HG03469 (cell line): Measurements from ENCODE around the gene CFAP74.

Source experiments
- ATAC-seq: cut with Tn5 transposase; IDR thresholded peaks from one replicate; pipeline ENCODE4 v1.9.1; 2021; ENCODE audit warnings: mild to moderate bottlenecking, moderate library complexity, moderate number of reproducible peaks; ENCODE audit not compliant: unreplicated experiment

The CFAP74 gene

DNA sequence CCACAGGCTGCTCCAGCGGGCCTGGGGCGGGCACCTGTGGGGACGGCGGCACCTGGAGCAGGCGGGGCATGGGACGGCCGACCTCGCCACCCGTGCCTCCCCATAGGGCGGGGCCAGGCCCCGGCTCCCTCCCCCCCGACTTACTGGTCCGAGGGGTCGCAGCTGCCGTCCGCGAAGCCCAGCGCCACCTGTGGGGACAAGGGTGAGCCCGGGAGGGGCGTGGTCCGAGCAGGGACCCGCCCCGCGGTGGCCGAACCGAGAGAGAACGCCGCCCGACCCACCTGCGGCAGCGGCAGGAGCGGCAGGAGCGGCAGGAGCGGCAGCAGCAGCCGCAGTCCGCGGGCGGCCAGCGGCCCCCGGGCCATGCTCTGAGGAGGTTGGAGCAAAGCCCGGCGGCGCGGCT, 84.7 kb downstream of the CFAP74 start, which contains the start of gene TMEM52:
TMEM52 (minus strand) TSS at position 379 of the 403 bp plus-strand sequence; CDS start at position 365, 14 bp downstream.
- peak; percentile 17 for ATAC-seq

DNA sequence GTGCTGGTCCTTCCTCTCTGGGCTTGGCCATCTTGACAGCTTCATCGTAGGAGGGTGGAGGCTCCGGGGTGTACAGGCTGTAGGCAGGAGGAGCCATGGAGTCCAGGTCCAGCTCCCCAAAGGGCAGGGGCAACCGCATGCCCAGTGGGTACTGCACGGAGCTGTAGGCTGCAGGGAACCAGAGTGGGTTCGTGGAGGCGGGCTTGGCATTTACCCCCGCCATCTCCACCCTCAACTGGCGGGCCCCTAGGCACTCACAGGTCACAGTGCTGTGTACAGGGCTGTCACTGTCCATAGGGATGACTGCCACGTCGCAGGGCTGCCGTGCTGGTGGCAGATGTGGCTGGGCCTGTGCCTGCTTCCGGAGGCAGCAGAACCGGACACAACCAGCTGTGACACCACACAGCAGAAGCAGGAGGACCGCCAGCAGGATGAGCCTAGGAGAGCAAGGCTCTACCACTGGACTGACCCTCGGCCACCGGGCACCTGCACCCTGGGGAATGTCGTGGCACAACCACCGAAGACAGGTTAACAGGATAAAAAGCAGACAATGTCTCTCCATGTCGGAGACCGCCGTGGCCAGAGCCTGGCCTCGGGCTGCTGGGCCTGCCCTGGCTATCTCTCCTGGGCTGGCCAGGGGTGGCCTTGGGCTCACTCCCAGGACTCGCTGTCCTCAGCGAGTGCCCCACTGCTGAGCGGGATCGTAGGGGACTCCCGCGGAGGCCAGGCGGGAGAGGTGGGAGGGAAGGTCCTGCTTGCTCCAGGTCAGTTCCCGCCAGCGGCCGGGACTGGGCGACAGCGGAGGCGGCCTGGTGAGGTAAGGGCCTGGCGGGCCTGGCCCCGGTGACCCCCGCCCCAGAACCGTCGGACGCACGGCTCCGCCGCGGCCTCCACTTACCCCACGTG, 85.3 kb downstream of the CFAP74 start:
- no peak for ATAC-seq

DNA sequence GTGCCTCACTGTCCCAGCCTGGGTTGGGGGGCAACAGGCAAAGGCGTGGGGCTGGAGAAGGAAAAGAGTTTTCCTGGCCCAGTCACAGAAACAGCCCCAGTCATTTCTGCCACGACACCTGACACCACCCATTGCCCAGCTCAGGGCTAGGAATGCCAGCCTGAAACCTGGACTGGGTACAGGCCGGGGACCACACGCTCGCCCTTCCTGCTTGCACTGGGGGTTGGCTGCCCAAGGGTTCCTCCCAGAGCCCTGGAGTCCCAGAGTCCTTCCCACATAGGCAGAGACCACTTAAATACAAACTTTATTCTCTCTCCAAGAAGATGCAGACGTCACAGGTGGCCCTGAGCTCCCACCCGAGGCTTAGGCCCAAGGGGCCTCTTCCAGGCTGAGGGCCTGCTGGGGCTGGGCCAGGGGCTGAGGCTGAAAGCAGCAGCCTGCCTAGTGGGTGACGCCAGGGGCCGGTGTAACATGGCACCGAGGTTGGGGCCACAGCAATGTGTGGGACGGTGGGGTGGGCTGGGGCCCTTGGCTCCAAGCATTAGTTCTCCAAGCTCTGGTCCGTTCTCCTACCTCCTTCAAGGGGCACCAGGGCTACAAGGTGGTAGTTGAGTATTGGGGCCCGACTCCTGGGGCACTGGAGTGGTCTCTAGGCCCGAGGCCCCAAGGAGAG, 86.1 kb downstream of the CFAP74 start:
- ATAC-seq: no peak

DNA sequence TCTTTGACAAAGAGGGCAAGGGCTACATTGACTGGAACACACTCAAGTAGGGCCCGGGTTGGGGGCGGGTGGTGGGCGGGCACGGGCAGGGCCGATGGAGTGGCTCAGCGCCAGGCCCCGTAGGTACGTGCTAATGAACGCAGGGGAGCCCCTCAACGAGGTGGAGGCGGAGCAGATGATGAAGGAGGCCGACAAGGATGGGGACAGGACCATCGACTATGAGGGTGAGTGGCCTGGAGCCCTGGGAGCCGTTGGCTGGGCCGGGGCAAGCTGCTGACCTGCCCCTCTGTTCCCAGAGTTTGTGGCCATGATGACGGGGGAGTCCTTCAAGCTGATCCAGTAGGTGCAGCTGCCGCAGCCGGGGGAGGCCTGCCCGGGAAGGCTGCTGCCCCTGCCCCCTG, 86.7 kb downstream of the CFAP74 start:
- no peak for ATAC-seq

DNA sequence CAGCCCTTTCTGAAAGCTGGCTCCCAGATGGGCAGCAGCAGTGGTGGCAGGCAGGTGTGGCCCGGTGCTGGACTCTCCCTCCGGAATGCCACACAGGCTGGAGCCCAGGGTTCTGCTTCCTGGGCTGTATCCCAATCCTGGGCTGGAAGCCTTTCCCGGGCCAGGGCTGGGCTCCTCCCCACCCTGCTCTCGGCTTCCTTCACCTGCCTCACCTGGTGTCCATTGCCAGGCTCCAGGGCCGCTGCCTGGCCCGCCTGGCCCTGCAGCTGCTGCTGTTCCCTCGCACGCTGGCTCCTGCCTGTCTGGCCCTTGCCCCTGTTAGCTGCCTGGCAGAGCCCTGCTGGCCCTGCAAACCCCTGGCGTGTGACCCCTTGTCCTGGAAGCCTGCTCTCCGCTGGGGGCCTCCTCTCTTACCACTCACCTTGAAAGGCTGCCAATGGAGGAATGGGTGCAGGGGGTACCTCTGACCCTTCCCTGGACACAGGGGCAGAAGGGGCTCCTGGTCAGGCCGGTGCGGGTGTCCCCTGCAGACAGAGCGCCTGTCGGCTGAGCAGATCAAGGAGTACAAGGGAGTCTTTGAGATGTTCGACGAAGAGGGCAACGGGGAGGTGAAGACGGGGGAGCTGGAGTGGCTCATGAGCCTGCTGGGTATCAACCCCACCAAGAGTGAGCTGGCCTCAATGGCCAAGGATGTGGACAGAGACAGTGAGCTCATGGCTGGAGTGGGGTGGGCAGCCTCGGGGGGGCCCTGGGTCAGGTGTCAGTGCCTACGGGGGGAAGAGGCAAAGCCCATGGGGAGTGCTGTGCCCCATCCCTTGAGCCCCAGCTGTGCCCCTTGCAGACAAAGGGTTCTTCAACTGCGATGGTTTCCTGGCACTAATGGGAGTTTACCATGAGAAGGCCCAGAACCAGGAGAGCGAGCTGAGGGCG, 87.4 kb downstream of the CFAP74 start:
- no peak for ATAC-seq

DNA sequence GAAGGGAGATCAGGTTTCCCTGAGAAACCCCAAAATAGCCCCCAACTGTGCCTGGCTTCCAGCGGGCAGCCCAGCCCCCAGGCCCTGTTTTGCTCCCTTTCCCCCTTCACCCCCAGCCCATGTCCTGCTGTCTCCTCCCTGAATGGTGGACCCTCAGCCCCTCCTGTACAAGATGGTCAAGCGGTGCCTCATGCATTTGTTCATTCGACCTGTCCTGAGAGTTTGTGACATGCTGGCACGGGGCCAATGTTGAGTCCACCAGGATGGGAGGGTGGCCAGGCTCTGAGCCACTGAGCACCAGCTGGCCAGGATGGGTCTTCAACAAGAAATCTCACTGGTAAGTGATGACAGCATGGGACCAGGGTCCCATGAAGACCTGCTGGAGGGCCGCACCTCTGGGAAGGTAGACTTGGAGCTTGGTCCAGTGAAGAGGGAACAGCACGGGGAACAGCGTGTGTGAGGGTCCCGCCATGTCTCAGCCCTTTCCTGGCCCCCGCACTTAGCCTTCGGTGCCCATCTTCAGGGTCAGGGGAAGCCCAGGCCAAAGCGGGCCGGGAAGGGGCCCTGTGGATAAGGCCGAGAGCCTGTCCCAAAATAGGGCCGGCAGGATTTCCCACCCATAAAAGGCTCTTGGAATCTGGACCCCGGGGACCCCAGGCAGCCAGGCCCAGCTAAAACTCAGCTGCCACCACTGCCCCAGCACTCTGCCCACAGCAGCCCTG, 88.5 kb downstream of the CFAP74 start, which contains the start of gene CALML6:
CALML6 (plus strand) TSS at position 290 of the 722 bp plus-strand sequence; CDS start at position 311, 21 bp downstream.
- no peak for ATAC-seq

DNA sequence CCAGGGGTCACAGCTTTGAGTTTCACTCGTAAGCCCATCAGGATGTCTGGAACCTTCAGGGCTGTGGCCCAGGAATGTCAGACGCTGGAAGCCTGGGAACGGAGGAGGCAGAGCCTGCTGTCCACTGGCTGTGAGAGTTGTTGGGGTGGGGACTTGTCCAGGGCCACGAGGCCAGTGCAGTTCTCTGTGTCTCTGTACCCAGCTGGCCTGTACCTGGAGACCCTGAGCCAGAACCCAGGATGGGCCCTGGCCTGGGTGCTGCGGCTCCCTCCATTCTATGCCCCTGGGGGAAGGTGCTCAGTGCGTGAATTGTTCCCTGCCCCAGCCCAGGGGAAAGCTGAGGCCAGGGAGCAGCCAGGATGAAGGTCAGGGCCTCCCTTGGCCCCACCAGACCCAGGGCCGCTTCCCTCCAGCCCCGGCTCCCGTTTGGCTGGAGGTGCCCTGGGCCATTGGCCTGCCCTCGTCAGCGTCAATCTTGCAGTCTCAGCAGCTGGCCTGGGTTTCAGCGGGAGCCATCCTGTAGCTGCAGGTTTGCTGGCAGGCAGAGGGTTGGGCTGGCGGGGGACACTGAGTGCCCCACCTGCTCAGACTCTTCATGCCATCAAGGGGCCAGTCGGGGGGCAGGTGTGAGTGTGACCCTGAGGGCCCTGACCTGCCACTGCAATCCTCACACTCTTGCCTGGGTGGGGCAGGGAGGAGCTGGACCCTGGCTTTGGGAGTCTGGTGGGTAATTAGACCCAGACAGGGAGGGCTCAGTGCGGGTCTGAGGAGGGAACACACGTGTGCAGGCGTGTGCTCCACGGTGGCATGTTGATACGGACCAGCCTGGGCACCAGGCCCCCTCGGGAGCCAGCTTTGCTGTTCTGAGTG, 89.2 kb downstream of the CFAP74 start:
- no peak for ATAC-seq

DNA sequence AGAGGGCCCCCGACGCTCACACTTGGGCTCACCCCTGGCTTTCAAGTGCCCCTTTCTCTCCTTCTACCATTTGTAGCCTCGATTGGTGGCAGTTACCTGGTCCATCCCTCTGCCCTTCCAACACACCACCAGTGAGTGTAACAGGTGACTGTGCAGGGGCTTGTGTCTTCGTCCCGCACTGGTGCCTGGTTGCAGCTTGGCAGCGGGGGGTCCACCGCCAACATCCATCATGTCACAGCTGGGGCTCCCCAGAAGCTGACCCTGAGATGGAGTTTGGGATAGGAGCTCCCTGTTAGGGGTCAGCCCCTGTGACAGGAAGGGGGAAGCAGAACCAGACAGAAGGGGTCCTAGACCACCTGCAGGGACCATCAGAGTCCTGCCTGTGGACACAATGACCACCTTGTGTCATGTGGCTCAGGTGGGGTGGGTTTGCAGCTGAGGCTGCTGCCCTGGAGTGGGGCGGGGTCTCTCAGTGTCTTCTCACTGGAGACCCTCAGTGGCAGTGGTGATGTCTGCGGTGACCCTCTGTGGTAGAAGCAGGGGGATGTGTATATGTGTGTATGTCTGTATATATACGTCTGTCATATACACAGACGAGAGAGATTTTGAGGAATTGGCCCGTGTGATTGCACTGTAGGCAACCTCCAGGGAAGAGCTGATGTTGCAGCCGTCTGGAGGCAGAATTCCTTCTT, 92.1 kb downstream of the CFAP74 start:
- ATAC-seq: no peak

DNA sequence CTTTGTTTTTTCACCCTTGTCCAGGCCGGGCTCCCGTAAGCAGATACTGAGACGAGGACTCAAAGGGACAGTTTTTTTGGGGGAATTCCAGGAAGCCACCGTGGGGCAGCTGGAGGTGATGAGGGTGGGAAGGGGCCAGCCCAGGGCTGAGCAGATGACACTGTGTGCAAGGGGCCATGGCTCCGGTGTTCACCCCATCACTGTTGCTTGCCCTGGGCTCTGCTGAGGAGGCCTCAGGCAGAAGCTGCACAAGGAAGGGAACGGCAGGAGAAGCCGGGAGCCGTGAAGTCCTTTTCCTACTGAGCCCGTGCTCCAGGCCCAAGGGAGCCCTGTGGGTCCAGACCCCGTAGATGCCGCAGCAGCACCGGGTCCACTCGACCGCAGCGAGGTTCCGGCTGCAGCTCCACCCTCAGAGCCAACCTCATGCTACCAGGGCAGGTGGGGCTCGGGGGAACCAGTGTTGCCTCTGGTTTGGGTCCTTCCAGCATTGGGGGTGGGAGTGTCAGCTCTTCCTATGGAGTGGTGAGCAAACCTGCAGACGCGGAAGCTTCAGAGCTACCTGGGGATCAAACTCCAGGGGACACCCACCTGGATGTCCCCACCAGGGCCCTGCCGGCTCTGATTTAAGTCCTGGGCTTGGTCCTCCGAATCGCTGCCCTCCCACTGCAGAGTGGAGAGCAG, 92.8 kb downstream of the CFAP74 start:
- no peak for ATAC-seq

DNA sequence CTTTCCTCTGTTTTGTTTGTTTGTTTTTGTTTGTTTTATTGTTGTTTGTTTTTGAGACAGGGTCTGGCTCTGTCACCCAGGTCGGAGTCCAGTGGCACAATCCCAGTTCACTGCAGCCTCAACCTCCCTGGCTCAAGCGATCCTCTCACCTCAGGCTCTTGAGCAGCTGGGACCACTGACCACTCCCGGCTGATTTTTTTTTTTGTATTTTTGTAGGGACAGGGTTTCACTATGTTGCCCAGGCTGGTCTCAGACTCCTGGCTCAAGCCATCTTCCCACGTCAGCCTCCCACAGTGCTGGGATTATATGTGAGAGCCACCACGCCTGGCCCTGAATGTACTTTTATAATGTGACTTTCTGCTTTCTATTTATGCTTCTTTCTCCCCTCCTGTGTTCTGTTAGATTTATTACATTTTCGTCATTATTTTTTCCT, 93.5 kb downstream of the CFAP74 start:
- ATAC-seq: no peak

DNA sequence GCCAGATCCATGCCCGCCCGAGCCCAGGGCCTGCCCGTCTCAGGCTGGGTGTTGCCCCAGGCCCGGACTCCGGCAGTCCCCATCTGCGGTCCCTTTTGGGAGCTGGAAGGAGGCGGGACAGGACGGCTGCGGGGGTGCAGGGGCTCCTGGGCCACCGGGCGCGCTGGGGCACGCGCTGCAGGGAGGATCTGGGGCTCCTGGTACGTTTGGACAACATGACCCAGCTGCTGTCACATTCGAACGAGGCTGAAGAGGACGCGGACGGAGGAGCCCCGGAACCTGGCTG, 95.1 kb downstream of the CFAP74 start:
- ATAC-seq: no peak

DNA sequence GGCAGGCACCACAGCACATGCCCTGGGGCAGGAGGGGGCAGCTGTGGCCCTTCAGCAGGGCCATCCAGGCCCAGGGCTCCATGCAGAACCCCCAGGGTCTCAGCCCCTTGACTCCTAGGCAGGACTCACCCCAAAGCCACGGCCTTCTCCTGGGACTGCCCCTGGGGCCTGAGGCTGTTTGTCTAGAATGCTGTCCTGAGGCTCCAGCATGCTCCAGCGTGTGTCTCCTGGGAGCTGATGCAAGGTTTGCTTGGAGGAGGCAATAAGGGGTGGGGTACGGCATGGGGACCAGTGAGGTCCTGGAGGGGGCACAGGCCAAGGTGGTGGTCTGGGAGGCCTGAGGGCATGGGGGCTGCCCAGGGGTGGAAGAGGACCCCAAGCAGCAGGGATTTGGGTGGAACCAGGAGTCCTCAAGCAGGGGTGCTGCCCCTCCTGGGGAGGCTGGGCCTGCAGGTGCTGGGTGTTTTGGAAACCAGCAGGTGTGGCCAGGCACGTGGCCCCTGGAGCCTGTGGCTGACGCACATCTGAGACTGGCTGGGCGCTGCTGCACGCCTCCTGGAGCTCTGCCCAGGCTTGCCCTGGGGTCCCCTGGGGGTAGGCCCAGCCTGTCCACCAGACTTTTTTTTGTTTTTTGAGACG, 96.4 kb downstream of the CFAP74 start:
- ATAC-seq: no peak

DNA sequence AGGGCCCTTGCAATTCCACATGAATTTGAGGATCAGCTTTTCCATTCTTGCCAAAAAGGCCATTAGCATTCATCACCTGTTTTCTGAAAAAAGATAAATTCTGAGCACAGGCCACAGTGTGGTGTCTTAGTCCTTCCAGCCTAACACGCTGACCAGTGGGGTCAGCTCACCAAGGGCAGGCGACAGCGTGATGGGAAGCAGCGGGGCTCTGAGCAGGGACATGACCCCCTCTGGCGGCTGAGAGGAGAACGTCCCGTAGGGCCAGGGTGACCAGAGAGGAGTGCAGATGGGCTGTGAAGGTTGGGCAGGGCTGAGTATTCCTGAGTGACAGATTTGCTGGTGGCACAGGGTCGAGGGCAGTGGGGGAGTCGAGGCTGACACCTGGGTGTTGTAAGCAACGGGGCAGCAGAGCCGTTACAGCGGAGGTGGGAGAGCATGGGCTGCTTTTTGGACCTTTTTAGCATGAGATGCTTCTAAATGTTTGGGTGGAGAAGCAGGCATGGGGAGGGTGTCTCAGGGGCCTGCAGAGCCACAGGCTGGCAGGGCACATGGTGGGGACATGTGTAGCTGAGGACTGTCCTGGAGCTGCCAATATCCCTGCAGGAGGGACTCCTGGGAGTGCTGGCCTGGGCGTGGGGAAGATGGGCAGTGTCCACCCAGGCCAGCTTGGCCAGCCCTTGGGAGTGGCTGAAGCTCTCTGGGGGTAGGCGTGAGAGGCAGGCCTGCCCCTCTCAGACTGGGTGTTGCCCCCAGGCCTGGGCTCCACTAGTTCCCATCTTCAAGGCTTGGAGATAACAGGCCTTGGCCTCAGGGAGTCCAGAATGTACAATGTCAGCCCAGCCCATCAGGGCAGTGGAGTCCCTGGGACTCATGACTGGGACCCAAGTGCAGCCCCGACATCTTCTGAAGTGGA, 97.1 kb downstream of the CFAP74 start:
- no peak for ATAC-seq

DNA sequence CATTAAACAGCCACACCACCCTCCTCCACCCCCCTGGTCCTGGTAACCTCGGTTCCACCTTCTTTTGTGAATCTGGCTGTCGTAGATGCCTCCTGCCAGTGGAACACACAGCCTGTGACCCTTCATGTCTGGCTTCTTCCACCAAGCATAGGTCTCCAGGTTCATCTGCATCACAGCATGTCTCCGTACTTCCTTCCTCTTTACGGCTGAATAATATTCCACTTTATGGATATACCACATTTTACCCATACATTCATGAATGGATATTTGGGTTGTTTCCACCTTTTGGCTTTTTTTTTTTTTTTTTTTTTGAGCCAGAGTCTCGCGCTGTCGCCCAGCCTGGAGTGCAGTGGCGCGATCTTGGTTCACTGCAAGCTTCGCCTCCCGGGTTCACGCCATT, 100.4 kb downstream of the CFAP74 start:
- ATAC-seq: no peak

DNA sequence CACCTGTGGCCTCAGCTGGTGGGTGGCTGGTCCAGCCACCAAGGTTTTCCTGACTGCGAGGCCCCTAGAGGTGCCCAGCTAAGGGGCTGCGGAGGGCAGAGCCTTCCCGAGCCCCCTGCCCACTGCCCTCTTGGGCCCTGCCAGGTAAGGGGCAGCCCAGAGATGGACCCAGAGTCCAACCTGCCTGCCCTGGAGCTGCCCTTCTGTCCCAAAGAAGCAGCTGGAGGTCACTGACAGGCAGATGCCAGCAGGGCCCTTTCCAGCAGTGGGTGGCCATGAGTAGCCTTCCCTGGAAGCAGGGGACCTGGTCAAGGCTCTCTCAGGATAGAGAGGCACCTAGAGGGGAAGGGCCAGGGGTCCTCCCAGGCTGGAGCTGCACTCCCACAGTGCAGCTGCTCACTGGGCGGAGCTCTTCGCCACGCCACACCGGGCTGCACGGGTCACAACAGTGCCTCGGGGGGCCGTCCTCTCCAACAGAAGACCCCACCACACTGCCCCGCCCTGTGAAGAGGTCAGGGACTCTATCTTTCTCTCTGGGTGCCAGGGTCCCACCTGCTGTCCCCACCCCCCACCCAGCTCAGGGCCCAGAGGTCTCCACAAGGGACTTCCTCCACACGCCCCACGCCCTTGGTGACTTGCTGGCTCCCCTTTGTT, 101.8 kb downstream of the CFAP74 start:
- no peak for ATAC-seq
